Nephron progenitor cell (in vitro differentiated cells): Measurements from ENCODE around the gene VPS13D.

Source experiments
- DNase-seq: peaks from one replicate; pipeline ENCODE4 v3.0.0; 2021
- H3K27ac Mint-ChIP-seq: 2 replicates; pipeline ENCODE4 v1.8.0; 2021; ENCODE audit warnings: mild to moderate bottlenecking, moderate library complexity, mixed read lengths
- H3K27me3 Mint-ChIP-seq: 2 replicates; pipeline ENCODE4 v1.8.0; 2021; ENCODE audit warnings: mild to moderate bottlenecking, low read depth, mixed read lengths; ENCODE audit not compliant: poor library complexity
- H3K36me3 Mint-ChIP-seq: 2 replicates; pipeline ENCODE4 v1.8.0; 2021; ENCODE audit warnings: low read depth, mixed read lengths
- H3K4me1 Mint-ChIP-seq: 2 replicates; pipeline ENCODE4 v1.8.0; 2021; ENCODE audit warnings: mixed read lengths
- H3K4me3 Mint-ChIP-seq: 2 replicates; pipeline ENCODE4 v1.8.0; 2021; ENCODE audit warnings: mild to moderate bottlenecking, moderate library complexity, mixed read lengths
- H3K9me3 Mint-ChIP-seq: 2 replicates; pipeline ENCODE4 v1.8.0; 2021; ENCODE audit warnings: mild to moderate bottlenecking, moderate library complexity, mixed read lengths
- TF ChIP-seq, protein P1 (sequence below): fragments of 200-600 bp; sonication (generic); IDR thresholded peaks from 2 replicates; pipeline ENCODE4 v1.5.0; 2021; ENCODE audit warnings: antibody characterized with exemption

The VPS13D gene

GRCh38 chr1:12341667-12342066, 111.8 kb downstream of the VPS13D start:
- TF ChIP-seq, protein P1, sequence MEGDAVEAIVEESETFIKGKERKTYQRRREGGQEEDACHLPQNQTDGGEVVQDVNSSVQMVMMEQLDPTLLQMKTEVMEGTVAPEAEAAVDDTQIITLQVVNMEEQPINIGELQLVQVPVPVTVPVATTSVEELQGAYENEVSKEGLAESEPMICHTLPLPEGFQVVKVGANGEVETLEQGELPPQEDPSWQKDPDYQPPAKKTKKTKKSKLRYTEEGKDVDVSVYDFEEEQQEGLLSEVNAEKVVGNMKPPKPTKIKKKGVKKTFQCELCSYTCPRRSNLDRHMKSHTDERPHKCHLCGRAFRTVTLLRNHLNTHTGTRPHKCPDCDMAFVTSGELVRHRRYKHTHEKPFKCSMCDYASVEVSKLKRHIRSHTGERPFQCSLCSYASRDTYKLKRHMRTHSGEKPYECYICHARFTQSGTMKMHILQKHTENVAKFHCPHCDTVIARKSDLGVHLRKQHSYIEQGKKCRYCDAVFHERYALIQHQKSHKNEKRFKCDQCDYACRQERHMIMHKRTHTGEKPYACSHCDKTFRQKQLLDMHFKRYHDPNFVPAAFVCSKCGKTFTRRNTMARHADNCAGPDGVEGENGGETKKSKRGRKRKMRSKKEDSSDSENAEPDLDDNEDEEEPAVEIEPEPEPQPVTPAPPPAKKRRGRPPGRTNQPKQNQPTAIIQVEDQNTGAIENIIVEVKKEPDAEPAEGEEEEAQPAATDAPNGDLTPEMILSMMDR, result no peak
- Mint-ChIP-seq H3K27ac (no peak overlapping the region), H3K4me1 (peaks cover 41% of the 10 kb centered on the region)

GRCh38 chr1:12342401-12343003, 112.7 kb downstream of the VPS13D start:
- Mint-ChIP-seq H3K4me1 (peaks cover 41% of the 10 kb centered on the region), H3K4me3 (no peak overlapping the region), H3K27me3 (no peaks in the 10 kb centered on the region), H3K9me3 (no peaks in the 10 kb centered on the region), H3K36me3 (peaks cover 43% of the 10 kb centered on the region), H3K27ac (no peak overlapping the region)
- DNase-seq, result no peak
- TF ChIP-seq, protein P1, result no peak

More at GRCh38 chr1:12341667-12342066, 111.8 kb downstream of the VPS13D start:
- no peak overlapping the region for H3K4me3 Mint-ChIP-seq
- H3K9me3 Mint-ChIP-seq, result no peaks in the 10 kb centered on the region
- peaks cover 39% of the 10 kb centered on the region for H3K36me3 Mint-ChIP-seq
- no peak for DNase-seq
- no peaks in the 10 kb centered on the region for H3K27me3 Mint-ChIP-seq

- Mint-ChIP-seq H3K27me3 (no peaks in the 10 kb centered on the region), H3K27ac (no peak overlapping the region), H3K4me1 (peaks cover 36% of the 10 kb centered on the region), H3K36me3 (peaks cover 49% of the 10 kb centered on the region), H3K4me3 (no peak overlapping the region), H3K9me3 (no peaks in the 10 kb centered on the region)
- TF ChIP-seq, protein P1, result no peak
- no peak for DNase-seq
Measured at GRCh38 chr1:12343823-12344487, 114.1 kb downstream of the VPS13D start.

DNA sequence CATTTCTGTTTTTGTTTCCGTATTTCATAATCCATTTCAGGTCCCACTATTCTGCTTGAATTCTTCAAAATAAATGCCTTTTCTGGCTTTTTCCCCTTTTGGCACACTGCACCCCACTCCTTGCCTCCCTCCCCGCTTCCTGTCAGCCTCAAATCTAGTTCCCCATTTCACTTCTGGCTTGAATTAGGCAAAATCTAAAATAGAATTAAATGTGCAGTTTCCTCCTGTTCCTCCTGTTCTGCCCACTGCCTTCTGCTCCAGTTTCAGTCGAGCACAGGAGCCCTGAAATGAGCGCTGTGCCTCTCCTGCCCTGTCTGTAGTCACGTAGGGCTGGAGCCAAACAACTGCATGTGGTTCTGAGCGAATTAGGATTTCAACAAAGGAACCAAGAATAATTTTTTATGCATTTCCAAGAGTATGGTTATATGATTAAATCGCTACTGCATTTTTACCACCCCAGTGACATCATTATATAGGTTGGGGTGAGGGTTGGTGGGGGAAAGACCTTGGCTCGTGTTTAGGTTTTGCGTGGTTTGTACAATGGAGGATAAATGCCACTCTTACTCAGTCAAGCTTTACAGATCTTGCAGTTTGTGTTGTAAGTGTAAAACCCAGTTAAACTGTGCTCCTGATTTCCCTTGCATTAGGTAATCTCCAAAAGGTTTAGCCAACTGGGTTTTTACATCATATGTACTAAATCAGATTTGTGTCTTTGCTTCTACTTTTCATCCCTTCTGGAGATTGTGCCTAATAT, 114.9 kb downstream of the VPS13D start:
- peaks cover 7% of the 10 kb centered on the region for H3K9me3 Mint-ChIP-seq
- no peak for DNase-seq
- H3K27me3 Mint-ChIP-seq, result no peaks in the 10 kb centered on the region
- H3K27ac Mint-ChIP-seq, result no peak overlapping the region
- no peak overlapping the region for H3K4me3 Mint-ChIP-seq
- TF ChIP-seq, protein P1, result no peak
- peaks cover 57% of the 10 kb centered on the region for H3K36me3 Mint-ChIP-seq
- H3K4me1 Mint-ChIP-seq, result peaks cover 28% of the 10 kb centered on the region

DNA sequence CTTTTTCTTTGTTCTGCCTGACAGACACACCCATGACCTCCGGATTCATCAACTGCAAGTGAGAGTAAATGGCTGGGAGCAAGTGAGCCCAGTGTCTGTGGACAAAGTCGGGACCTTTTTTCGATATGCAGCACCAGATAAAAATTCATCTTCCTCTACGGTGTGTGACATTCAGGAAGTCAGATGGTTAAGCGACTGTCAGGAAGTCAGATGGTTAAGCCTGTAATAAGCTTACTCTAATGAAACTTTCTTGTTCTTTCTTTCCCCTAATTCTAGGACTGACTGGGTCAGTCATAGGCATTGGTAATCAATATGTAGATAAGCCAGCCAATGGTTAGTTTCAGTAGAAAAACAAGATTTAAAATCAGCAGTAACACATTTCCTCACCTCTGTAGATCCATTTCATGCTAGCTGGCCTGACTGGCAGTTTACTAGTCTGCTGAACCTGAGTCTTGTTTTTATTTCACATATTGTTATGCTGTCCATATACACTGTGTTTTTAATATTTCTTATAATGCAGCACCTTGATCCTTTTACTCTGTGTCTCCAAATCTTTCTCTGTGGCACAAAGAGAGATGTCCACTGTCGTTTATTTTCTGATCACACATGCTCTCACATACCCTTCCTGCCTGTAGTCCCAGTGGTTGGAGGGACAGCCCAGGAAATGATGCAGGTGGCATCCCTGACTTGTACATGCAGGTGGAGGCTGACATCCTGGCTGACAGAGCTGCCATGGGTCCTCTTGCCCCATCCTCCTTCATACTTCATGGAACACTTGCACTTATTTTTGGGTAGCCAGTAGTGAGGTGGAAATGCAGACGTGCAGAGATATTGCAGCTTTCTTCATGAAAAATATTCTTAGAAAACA, 115.8 kb downstream of the VPS13D start:
- DNase-seq, result no peak

More for the DNA sequence above, 115.8 kb downstream of the VPS13D start:
- H3K27me3 Mint-ChIP-seq, result no peaks in the 10 kb centered on the region
- H3K27ac Mint-ChIP-seq, result no peak overlapping the region
- H3K4me3 Mint-ChIP-seq, result no peak overlapping the region
- TF ChIP-seq, protein P1, result no peak
- peaks cover 15% of the 10 kb centered on the region for H3K9me3 Mint-ChIP-seq
- peaks cover 65% of the 10 kb centered on the region for H3K36me3 Mint-ChIP-seq
- peaks cover 20% of the 10 kb centered on the region for H3K4me1 Mint-ChIP-seq
